Measurements from ENCODE around the gene PRR35.

PRR35 gene

DNA sequence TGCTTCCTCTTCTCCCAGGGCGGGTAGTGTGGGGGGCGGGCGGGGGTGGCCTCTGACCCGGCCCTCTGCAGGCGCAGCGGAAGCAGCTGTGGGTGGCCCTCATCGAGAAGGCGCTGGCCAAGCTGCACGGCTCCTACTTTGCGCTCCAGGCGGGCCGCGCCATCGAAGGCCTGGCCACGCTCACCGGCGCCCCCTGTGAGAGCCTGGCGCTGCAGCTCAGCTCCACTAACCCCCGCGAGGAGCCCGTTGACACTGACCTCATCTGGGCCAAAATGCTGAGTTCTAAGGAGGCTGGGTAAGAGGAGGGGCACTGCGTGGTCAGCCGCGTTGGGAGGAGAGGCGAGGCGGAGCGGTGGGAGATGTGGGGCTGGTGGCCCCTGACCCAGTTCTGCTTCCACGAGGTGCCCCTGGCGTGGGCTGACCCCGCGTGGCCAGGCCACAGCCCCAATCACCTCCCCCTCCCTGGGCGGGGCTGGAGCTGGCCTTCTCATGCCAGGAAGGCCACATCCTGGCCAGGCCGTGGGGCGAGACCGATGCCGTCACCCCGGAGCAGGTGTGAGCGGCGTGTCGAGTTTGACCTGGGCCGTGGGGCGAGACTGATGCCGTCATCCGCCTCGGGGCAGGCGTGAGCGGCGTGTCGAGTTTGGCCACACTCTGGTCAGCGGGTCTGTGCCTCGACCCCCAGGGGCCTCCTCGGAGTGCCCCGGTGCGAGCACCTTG, 10.5 kb upstream of the PRR35 start:
- DNase-seq, result no peak

GRCh38 chr16:551210-551609, 9.0 kb upstream of the PRR35 start:
- DNase-seq, result no peak

DNA sequence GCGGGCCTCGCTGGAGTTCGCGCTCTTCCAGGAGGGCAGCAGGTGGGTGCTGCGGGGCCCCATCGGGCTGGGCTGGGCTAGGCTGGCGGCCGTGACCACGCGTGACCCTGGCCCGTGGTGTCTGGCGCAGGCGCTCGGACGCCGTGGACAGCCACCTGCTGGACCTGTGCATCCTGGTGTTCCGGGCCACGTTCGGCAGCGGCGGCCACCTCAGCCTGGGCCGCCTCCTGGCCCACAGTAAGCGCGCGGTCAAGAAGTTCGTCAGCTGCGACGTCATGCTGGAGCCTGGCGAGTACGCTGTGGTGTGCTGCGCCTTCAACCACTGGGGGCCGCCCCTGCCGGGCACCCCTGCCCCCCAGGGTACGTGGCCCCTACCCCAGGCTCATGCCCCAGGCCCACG, 8.0 kb upstream of the PRR35 start:
- no peak for DNase-seq

DNA sequence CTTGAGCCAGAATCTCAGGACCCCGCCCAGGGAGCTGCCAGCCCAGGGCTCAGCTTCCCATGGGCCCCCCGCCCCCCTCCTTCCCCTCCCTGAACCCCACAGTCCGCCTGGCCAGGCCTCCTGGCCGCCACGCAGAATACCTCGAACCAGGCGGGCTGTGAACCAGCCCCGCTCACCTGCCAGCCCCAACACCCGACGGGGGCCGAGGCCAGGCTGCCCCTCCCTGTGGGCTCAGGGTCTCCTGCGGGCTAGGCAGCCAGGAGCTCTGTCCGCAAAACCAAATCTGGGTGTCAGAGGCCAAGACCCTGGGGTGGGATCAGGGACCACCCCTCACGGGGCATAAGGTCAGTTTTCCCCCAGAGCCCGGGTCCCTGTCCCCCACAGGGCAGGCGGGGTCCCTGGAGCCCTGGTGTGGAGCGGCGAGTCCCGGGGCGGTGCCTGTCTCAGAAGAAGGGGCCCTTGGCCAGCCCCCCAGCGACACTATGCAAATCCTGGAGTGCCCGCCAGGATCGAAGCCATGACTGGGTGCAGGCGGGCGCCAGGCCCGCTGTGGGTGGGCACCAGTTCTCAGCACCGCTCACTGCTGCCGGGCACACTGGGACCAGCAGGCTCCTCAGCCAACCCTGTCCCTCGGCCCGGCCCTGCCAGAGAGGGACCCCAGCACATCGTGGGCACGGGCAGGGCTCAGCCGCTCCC, 6.4 kb upstream of the PRR35 start:
- DNase-seq, result no peak

DNA sequence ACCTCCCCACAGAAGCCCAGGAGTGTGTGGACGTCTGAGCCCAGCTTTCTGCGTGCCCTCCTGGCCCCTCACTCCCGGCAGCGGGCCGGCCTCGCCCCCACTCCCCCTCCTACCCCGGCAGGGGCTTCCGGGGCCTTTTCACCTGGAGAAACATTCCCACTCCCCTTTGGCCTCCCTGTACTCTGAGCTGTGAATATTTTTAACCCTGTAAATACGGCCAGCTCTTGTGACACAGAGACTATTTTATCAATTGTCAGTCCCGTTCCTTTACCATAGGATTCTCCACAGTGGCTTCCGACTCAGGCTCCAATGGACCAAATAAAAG, 5.9 kb upstream of the PRR35 start:
- DNase-seq, result no peak

DNA sequence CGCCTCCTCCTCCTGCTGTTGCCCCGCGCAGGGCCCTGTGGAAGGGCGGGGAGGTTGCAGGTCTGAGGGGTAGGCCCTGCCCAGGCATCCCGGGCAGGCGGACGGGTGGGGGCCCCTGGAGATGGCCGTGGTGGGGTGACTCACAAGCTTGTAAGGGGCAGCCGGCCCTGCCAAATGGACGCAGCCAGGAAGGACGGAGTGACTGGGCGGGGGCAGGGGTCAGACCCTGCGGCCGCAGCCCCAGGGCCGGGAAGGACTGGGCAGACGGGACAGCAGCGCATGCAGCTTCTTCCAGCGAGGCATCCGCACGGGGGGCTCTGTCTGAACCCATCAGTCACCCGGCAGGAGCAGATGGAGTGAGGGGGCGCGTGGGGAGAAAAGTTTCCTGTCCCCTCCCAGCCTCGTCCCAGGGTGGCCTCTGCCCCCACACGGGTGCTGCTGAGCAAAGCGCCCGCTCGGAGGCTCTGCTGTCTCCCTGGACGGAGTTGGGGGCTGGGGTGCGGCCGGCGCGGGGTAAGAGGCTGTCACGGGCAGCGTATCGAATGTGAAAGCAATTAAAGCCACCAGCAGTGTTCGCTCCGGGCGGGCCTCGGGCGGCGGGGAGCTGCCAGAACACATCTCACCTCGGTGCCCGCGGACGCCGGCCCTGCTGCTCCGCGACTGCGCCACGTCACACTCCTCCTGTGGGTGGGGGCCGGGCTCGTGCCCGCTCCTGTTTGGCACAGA, 5.4 kb upstream of the PRR35 start:
- no peak for DNase-seq

DNA sequence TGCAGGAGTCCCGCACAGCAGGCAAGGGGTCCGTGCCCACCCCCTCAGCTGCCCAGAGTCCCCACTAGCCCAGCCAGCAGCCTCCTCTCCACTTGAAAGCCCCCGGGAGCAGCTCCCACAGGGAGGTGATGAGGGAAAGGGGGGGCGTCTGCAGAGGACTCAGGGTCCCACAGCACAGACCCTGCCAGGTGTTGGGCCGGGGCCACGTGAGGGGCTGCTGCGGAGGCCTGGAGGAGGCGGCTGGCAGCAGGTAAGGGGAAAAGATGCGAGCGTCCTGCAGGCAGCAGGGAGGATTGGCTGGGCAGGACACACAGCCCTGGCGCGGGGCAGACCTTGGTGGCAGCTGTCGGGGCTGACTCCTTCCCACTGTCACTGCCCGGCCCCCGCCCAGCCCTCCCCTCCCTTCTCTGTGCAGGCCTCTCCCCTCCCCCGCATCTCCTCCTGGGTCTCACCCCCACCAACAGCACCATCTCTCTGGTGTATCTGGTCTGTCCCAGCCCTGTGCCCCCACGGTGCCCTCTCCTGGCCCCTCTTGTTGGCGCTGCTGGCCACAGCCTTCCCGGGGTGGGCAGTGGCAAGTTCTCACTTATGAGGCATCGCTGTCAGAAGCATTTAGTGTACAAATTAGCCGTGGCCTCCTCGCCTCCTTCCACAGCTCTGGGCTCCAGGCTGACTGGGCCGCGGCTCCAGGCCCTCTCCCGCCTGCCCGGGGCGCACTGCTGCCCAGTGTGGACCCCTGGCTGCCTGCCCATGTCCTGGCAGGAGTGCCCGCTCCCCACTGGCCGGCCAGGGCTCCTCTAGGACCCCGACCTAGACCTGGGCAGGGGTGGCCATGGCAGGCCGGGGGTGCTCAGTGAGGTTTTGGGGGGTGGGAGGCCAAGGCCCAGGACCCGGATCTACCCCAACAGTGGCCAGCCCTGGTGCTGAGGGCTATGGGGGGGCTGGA, 4.4 kb upstream of the PRR35 start:
- DNase-seq, result no peak

GRCh38 chr16:556474-557173, 3.6 kb upstream of the PRR35 start:
- DNase-seq, result no peak

GRCh38 chr16:557463-558297, 2.5 kb upstream of the PRR35 start:
- DNase-seq, result no peak

DNA sequence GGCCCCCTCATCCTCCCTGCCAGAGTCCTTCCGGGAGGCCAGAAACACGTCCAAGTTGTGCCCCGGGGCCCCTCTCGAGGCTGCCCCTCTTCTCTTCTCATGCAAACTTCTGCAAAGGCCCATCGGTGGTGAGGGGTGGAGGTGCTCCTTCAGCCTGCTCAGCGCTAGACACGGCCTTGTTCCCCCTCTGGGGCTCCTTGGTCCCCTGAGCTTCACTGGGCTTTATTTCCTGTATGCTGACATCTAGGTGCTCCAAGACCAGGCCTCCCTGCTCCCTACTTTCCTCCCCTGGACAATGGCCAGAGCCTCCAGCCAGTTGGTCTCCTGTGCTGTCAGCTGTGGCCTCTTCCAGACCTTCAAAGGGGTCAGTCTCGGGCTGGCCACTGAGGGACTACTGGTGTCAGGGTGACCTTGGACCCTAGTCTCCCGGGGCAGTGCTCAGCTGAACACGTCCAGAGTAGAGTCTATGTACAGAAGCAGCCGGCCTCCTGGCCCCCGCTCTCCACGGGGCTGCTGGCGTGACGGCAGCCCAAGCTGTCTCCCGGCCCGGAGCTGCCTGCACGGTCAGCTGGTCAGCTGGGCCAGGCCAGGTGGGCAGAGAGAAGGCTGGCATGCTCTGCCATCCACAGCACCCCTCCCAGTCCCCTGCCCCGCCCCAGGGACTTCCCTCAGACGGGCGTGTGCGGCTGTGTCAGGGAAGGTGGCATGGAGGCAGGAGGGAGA, 1.7 kb upstream of the PRR35 start:
- no peak for DNase-seq

DNA sequence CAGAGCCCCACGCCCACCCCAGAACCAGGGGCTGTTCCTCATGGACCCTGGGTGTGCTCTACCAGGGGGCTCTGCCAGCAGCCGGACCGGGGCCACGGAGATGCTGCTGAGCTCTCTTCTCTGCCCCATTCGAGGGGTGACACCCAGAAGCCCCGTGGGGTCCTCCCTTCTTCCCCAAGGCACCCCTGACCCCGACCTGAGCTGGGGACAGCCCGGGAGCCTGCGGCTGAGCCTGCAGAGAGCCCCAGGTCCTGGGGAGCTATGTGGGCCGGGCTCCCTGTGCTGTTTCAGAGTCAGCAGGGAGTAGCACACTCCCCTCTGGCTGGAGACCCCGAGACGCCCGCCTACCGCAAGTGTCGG, 1.2 kb upstream of the PRR35 start:
- DNase-seq, result no peak

- no peak for DNase-seq
Observed at GRCh38 chr16:559411-560203, 587 bp upstream of the PRR35 start.

DNA sequence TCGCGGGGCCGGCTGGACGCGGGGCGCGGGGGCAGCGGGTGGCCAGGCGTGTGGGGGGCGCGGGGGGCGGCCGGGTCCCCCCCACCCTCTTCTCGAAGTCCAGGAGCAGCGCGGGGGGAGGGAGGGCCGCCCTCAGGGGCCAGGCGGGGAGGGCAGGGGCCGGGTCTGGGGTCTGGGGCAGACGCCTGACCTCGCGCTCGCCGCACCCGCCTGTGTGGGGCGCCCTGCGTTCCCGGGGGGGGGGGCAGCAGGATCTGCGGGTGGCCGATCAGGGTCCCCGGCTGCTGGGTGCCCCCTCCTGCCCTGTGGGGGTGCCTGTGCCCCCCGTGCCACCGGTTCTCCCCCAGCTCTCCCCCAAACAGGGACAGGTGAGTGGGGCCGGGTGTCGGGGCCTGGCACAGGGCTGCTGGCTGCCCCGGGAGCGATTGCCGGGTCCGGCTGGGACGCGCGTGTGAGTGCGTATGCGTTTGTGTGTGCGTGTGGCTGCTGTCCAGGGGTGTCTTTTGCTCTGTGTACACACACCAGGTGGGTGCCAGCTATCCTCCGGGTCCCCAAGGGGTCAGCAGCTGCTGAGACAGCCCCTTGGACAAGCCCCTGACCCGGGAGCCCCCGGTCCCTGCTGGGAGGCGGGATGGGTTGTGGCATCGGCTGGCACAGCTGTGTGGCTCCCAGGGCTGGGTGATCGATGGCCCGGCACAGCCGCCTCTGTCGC, 663 bp downstream of the PRR35 start:
- no peak for DNase-seq

DNA sequence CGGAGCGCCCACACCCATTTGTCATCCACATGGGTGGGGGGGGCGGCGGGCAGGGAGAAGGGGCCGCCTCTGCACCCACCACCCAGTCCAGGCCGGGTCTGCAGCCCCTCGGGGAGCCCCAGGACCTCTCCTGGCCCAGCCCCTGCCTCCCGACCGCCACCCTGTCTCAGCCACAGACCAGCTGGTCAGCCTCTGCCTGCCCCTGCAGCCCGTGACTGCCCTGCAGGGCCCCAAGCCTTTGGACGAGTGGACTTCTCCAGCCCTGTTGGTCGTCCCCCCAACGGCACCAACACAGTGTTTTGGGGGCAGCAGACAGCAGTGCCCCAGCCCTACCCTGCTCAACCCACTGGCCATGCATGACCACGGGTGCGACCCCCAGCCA, 1.2 kb downstream of the PRR35 start:
- DNase-seq, result no peak

DNA sequence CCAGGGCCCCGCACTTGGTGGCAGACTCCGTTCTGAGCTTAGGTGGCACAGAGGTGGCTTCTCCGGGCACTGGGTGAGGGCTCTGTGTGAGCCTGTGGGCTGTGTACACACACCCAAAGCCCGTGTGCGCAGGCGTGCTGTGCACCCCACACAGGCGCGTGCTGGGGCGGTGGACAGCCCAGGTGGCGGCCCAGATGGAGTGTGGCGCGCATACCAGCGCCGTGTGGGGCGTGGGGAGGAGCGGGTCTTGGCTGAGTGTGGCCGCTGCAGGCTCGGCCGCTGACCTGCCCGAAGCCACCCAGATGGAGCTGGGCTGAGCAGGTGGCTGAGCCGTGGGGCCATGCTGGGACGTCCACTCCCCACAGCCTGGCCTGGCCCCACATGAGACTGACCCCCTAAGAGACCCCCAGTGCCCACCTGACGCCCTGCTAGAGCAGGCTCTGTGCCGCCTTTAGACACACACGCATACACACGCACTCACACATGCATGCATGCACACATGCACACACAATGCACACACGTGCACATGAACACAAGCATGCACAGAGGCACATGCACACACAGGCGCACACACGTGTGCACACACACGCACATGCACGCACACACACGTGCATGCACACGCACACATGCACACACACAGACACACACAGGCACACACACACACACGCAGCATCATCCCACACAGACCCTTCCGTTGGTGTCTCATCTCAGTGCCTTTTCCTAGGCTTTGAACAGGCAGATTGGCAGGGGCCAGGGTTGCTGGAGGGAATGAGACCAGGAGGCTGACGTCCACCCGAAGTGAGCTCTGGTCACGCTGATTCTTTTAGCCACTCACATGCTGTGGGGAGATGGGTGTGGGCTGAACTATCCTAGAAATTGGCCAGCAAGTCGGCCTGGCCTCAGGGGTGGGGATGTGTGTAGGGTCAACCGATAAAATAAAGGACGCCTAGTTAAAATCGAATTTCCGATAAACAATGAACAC, 2.1 kb downstream of the PRR35 start:
- no peak for DNase-seq

- DNase-seq, result no peak
Observed at GRCh38 chr16:563072-563644, 3.0 kb downstream of the PRR35 start.

DNA sequence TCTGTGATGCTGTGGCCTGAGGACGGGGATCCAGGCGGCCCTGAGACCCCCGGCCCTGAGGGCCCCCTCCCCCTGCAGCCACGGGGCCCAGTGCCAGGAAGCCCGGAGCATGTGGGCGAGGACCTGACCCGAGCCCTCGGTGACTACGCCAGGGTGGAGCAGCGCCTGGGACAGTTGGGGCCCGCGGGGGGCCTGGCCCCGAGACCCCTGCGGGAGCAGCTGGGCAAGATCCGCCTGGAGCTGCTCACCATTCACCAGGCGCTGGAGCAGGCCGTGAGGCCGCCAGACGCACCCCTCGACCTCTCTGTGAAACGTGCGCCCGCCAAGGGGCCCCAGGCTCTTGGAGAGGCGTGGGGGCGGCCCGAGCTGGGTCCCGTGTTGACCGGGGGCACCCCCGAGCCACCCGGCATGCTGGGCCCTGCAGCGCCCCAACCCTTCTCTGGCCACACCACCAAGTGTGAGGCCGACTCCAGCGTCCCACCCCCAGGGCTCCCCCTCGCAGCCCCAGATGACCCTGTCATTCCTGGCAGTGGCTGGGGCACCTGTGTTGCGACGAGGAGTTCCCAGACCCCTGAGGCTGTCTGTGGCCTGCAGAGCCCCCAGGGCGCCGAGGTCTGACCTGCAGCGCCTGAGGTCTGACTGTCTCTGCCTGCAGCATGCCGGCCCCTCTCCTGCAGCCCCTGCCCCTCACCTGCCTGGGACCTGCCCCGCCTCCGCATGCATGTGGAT, 4.7 kb downstream of the PRR35 start:
- DNase-seq, result no peak

All from HCEC 1CT (cell line).